BJ (cell line): Measurements from ENCODE around the gene CIAO2A. TPM values are rescaled to one million over a fixed set of nuclear protein-coding genes. Genes with fewer than 3 reads are reported as not detected.

Source experiments
- CTCF ChIA-PET: fragments of 350-600 bp; formaldehyde crosslinking; extraction: SDS; loops from one replicate; lab custom pipeline; 2021; ENCODE audit warnings: antibody characterized with exemption, inconsistent platforms; lab: Yijun Ruan, JAX
- POLR2A ChIA-PET: fragments of 300-600 bp; sonication (Branson Sonifier 250); formaldehyde crosslinking; extraction: SDS; loops from one replicate; lab custom pipeline; 2021; ENCODE audit warnings: antibody characterized with exemption; lab: Charles Lee
- DNase-seq: peaks from one replicate; pipeline ENCODE4 v3.0.0-alpha.2; 2011; ENCODE audit warnings: low read depth
- H3K27me3 ChIP-seq: 2 replicates; pipeline ENCODE4 v1.6.0; 2011; ENCODE audit warnings: low read length; ENCODE audit not compliant: control insufficient read depth, insufficient read depth
- H3K36me3 ChIP-seq: 2 replicates; pipeline ENCODE4 v1.5.1; 2011; ENCODE audit warnings: low read length; ENCODE audit not compliant: control insufficient read depth, insufficient read depth
- H3K4me3 ChIP-seq: 2 replicates; pipeline ENCODE4 v1.5.1; 2011; ENCODE audit warnings: low read depth, mild to moderate bottlenecking, control low read depth, low read length
- polyA plus RNA-seq: library from polyadenylated mRNA; depleted of rRNA; stranded (reverse); fragments of >200 nt; gene quantifications from 2 replicates; pipeline ENCODE4 v1.2.3, GENCODE V29; 2011
- TF ChIP-seq, protein P1 (sequence below): IDR thresholded peaks from 2 replicates; pipeline ENCODE4 v1.5.1; 2011; ENCODE audit warnings: low read depth, mild to moderate bottlenecking, control low read depth, inconsistent platforms, low read length, moderate library complexity; ENCODE audit not compliant: insufficient read depth

CIAO2A gene
- polyA plus RNA-seq, 1 experiment, result 24.6 TPM

DNA sequence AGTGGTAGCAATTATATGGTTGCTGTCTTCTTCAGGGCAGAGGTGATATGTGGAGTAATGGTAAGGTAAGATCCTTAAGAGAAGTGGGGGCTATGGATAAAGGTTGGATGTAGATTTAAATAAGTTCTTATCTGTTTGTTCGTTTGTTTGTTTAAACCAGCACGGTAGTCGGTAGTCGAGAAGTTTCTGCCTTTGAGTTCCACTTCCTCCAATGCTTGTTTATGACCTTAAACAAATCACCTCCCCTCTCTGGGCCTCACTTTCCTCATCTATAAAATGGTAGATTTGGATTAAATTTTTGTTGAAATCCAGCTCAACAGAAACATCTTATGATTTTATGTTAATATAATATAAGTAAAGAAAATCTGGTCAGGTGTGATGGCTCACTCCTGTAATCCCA, 59.1 kb downstream of the CIAO2A start:
- no peak overlapping the region for H3K4me3 ChIP-seq
- DNase-seq, result no peak
- POLR2A ChIA-PET, result no interaction called here
- CTCF ChIA-PET, result interaction anchor here (4.5 kb wide), 1 partner anchor 11 kb away, joined by 21 read pairs; the partner anchor contains the start of gene DAPK2
- no peaks in the 10 kb centered on the region for H3K27me3 ChIP-seq
- peaks cover 17% of the 10 kb centered on the region for H3K36me3 ChIP-seq
- TF ChIP-seq, protein P1, sequence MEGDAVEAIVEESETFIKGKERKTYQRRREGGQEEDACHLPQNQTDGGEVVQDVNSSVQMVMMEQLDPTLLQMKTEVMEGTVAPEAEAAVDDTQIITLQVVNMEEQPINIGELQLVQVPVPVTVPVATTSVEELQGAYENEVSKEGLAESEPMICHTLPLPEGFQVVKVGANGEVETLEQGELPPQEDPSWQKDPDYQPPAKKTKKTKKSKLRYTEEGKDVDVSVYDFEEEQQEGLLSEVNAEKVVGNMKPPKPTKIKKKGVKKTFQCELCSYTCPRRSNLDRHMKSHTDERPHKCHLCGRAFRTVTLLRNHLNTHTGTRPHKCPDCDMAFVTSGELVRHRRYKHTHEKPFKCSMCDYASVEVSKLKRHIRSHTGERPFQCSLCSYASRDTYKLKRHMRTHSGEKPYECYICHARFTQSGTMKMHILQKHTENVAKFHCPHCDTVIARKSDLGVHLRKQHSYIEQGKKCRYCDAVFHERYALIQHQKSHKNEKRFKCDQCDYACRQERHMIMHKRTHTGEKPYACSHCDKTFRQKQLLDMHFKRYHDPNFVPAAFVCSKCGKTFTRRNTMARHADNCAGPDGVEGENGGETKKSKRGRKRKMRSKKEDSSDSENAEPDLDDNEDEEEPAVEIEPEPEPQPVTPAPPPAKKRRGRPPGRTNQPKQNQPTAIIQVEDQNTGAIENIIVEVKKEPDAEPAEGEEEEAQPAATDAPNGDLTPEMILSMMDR, result no peak

DNA sequence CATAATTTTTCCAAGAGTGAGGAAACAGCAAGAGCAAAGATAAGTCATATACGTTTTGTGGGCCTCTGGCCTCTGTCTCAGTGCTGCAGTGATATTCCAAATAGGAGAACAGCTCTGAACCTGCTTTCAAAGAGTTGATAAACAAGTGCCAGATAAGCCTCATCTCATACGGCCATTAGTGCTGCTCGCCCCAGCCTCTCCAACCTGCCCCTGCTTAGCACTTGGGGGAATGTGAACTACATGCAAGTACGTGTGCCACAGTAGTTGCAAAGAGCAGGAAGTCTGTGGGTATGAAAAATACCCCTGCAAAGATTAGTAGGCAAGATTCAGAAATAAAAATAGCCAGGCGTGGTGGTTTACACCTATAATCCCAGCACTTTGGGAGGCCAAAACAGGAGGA, 61.3 kb downstream of the CIAO2A start:
- Histone ChIP-seq H3K36me3 (peaks cover 7% of the 10 kb centered on the region), H3K27me3 (no peaks in the 10 kb centered on the region), H3K4me3 (no peak overlapping the region)
- DNase-seq, result no peak
- TF ChIP-seq, protein P1, result no peak
- ChIA-PET POLR2A (no interaction called here), CTCF (no interaction called here)

DNA sequence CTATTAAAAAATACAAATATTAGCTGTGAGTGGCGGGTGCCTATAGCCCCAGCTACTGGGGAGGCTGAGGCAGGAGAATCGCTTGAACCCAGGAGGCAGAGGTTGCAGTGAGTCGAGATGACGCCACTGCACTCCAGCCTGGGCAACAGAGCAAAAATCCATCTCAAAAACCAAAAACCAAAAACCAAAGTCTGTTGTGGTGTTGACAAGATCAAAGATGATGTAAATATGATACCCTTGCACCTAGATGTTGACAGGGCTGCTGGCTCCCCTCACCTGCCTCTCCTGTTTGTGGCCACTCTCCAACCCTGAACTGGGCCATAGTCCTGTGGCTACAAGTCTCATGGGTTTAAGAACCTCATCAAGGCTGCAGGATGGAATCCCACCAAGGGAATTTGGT, 63.5 kb downstream of the CIAO2A start:
- H3K27me3 ChIP-seq, result no peaks in the 10 kb centered on the region
- TF ChIP-seq, protein P1, result no peak
- CTCF ChIA-PET, result interaction anchor here (1.0 to 2.0 kb wide), 2 partner anchors 10 to 15 kb away, joined by 3 to 8 read pairs; no protein-coding TSS in a partner anchor
- POLR2A ChIA-PET, result no interaction called here
- no peak for DNase-seq
- H3K4me3 ChIP-seq, result no peak overlapping the region
- H3K36me3 ChIP-seq, result peaks cover 6% of the 10 kb centered on the region

DNA sequence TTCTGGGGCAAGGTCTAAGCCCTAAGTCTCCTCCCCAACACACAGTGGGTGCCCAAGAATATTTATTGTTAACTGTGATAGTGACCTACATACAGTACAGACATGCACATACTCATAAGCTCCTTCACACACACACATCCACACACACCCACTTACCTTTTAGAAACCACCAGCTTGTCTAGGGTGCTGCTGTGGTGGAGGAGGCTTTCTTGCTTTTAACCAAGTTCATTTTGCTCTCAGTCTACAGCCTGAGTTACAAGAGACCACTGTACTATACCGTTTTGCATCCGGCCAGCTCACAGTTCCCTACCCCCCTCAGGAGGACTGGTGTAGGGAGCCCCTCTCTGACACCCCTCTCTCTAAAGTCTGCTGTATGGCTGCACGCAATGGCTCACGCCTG, 64.0 kb downstream of the CIAO2A start:
- Histone ChIP-seq H3K36me3 (peaks cover 6% of the 10 kb centered on the region), H3K27me3 (no peaks in the 10 kb centered on the region), H3K4me3 (no peak overlapping the region)
- no peak for DNase-seq
- TF ChIP-seq, protein P1, result no peak
- ChIA-PET POLR2A (no interaction called here), CTCF (interaction anchor here (1.0 to 2.0 kb wide), 3 partner anchors 11 to 17 kb away, joined by 3 to 8 read pairs (median 6); partner anchors contain the start of gene DAPK2)

DNA sequence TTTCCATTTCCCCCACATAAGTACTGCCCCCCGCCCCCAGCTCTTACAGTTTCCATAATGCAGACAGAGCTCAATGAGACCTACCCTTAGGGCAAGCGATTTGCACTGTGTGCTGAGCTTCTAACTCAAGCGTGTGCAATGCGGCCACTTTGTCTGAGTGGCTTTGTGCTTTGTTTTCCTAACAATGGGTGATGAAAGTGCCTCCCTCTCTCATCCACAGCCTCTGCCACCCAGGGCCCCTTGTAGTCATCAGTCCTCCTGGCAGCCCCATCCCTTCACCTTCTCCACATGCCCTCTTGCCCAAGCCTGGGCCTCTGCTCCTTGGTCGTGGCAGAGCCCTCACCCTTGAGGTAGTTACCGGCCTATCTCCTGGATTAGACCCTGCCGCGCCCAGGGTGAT, 64.5 kb downstream of the CIAO2A start:
- ChIA-PET CTCF (interaction anchor here (0.6 to 2.0 kb wide), 3 partner anchors 11 to 61 kb away, joined by 3 to 8 read pairs (median 6); partner anchors contain the start of gene DAPK2), POLR2A (no interaction called here)
- Histone ChIP-seq H3K27me3 (no peaks in the 10 kb centered on the region), H3K36me3 (peaks cover 4% of the 10 kb centered on the region), H3K4me3 (no peak overlapping the region)
- no peak for DNase-seq
- TF ChIP-seq, protein P1, result no peak
